Stimulated activated CD4-positive, alpha-beta T cell treated with anti-CD3 and anti-CD28 coated beads, TNF-alpha, amount 100 ng/mL, for 48 hours (primary cell): ENCODE results near the gene OPCML.

Source experiments
- DNase-seq, 3 donors: peaks; one replicate each; pipeline ENCODE4 v3.0.0-alpha.2; 2020; ENCODE audit warnings: low read depth in 3 of 3

The OPCML gene

GRCh38 chr11:132486060-132486459, 1046.2 kb downstream of the OPCML start:
- no peak for DNase-seq

- DNase-seq: no peak
These were observed 1057.3 kb downstream of the OPCML start for GRCh38 chr11:132475026-132475425.

- DNase-seq: no peak
These were observed 1059.7 kb downstream of the OPCML start for GRCh38 chr11:132472411-132473172.

- DNase-seq: no peak
These were observed 1060.8 kb downstream of the OPCML start for GRCh38 chr11:132471466-132471865.

GRCh38 chr11:132466983-132467382, 1065.3 kb downstream of the OPCML start:
- no peak for DNase-seq

GRCh38 chr11:132464939-132465338, 1067.4 kb downstream of the OPCML start:
- DNase-seq: no peak

GRCh38 chr11:132464003-132464342, 1068.3 kb downstream of the OPCML start:
- DNase-seq: no peak

GRCh38 chr11:132463295-132464002, 1068.9 kb downstream of the OPCML start:
- DNase-seq: no peak

GRCh38 chr11:132459736-132460135, 1072.6 kb downstream of the OPCML start:
- no peak for DNase-seq

GRCh38 chr11:132457445-132457844, 1074.9 kb downstream of the OPCML start:
- no peak for DNase-seq

GRCh38 chr11:132456751-132457328, 1075.5 kb downstream of the OPCML start:
- no peak for DNase-seq

- DNase-seq: no peak
These were observed 1077.3 kb downstream of the OPCML start for GRCh38 chr11:132455044-132455443.

GRCh38 chr11:132453406-132453805, 1078.9 kb downstream of the OPCML start:
- no peak for DNase-seq

- no peak for DNase-seq
These were observed 1079.7 kb downstream of the OPCML start for GRCh38 chr11:132452616-132453015.

GRCh38 chr11:132451942-132452601, 1080.2 kb downstream of the OPCML start:
- DNase-seq: no peak

- no peak for DNase-seq
These were observed 1081.7 kb downstream of the OPCML start for GRCh38 chr11:132450631-132451030.

- no peak for DNase-seq
These were observed 1083.8 kb downstream of the OPCML start for GRCh38 chr11:132448334-132448995.

GRCh38 chr11:132447761-132448160, 1084.5 kb downstream of the OPCML start:
- no peak for DNase-seq

GRCh38 chr11:132445859-132446291, 1086.4 kb downstream of the OPCML start:
- DNase-seq: no peak

GRCh38 chr11:132444911-132445310, 1087.4 kb downstream of the OPCML start:
- no peak for DNase-seq

- DNase-seq: no peak
These were observed 1092.5 kb downstream of the OPCML start for GRCh38 chr11:132439711-132440255.

- no peak for DNase-seq
These were observed 1093.9 kb downstream of the OPCML start for GRCh38 chr11:132438418-132438817.
